HepG2 (cell line): ENCODE results near the gene MITF. TPM values are rescaled to one million over a fixed set of nuclear protein-coding genes. Genes with fewer than 3 reads are reported as not detected.

Experiments used
- ATAC-seq: fragments of 200-7000 bp; cut with Tn5 transposase; 3 replicates; pipeline ENCODE4 v1.9.1; 2020; ENCODE audit warnings: mild to moderate bottlenecking, moderate library complexity
- BruUV-seq: library from RNA; stranded (reverse); fragments of 400-500 nt; replicated peaks from 2 replicates; lab custom pipeline; 2021; lab: Mats Ljungman, UMichigan
- CTCF ChIA-PET: fragments of 300-600 bp; formaldehyde crosslinking; extraction: SDS; loops from one replicate; lab custom pipeline; 2021; ENCODE audit warnings: low total read pairs, inconsistent platforms, low intra/inter-chr PET ratio; lab: Yijun Ruan, JAX
- POLR2A ChIA-PET: fragments of 350-600 bp; sonication (Branson Sonifier 250); formaldehyde crosslinking; loops from one replicate; lab custom pipeline; 2020; ENCODE audit warnings: antibody characterized with exemption, inconsistent platforms; lab: Yijun Ruan, JAX
- DNase-seq: peaks from one replicate; pipeline ENCODE4 v3.0.0-alpha.2; 2015; ENCODE audit warnings: low spot score
- FAIRE-seq: peaks from 3 replicates; lab custom pipeline; 2011; peaks lifted over from hg19 to GRCh38; lab: Jason Lieb, UNC
- H2AFZ ChIP-seq: one replicate; pipeline ENCODE4 v1.6.1; 2011; ENCODE audit warnings: low read length, inconsistent platforms
- H3K27ac ChIP-seq: fragments of 300-600 bp; 3 replicates; pipeline ENCODE4 v1.8.0; 2011; ENCODE audit warnings: mixed run types, mild to moderate bottlenecking, mixed read lengths, low read length, inconsistent platforms; ENCODE audit not compliant: insufficient read depth; ENCODE audit errors: extremely low read length
- H3K27me3 ChIP-seq, 2 experiments: fragments of 200-600 bp in 1 of 2; 2 replicates in 1 of 2; 3 replicates in 1 of 2; pipeline versions ENCODE4 v1.6.0 to v1.8.0; 2011; ENCODE audit warnings: low read length in 2 of 2, mild to moderate bottlenecking in 2 of 2, moderate library complexity in 2 of 2, inconsistent platforms in 1 of 2; ENCODE audit not compliant: insufficient read depth in 2 of 2, control insufficient read depth in 1 of 2
- H3K36me3 ChIP-seq, 2 experiments: fragments of 200-600 bp in 1 of 2; replicated peaks in 1 of 2; 2 replicates in 1 of 2; 3 replicates in 1 of 2; pipeline versions ENCODE4 v1.5.1 to v1.8.0; 2011; ENCODE audit warnings: low read length in 2 of 2, inconsistent platforms in 1 of 2; ENCODE audit not compliant: insufficient read depth in 2 of 2, control insufficient read depth in 1 of 2
- H3K4me1 ChIP-seq: 2 replicates; pipeline ENCODE4 v1.5.1; 2012; ENCODE audit warnings: low read length, inconsistent platforms; ENCODE audit not compliant: insufficient read depth
- H3K4me2 ChIP-seq: 2 replicates; pipeline ENCODE4 v1.6.0; 2011; ENCODE audit warnings: low read depth, low read length, inconsistent platforms
- H3K4me3 ChIP-seq, 3 experiments: fragments of 200-600 bp in 1 of 3; sonication (generic), shearing (Covaris generic) in 1 of 3; replicated peaks in 1 of 3; 2 replicates each; pipeline ENCODE4 v1.5.1; 2011 to 2016; ENCODE audit warnings: low read length in 3 of 3, inconsistent platforms in 2 of 3, low read depth in 2 of 3, mild to moderate bottlenecking in 2 of 3, control low read depth in 1 of 3, mixed read lengths in 1 of 3; ENCODE audit not compliant: insufficient read depth in 1 of 3
- H3K79me2 ChIP-seq: one replicate; pipeline ENCODE4 v1.6.1; 2011; ENCODE audit warnings: low read length, inconsistent platforms; ENCODE audit not compliant: insufficient read depth
- H3K9ac ChIP-seq: 2 replicates; pipeline ENCODE4 v1.6.0; 2011; ENCODE audit warnings: mild to moderate bottlenecking, low read depth, low read length, inconsistent platforms; ENCODE audit not compliant: insufficient read depth
- H3K9me3 ChIP-seq: 2 replicates; pipeline ENCODE4 v1.5.1; 2012; ENCODE audit warnings: mild to moderate bottlenecking, low read length
- H4K20me1 ChIP-seq: 2 replicates; pipeline ENCODE4 v1.6.0; 2011; ENCODE audit warnings: inconsistent platforms, mild to moderate bottlenecking, low read length, moderate library complexity; ENCODE audit not compliant: insufficient read depth
- CENPX ChIP-seq: sonication (generic); formaldehyde crosslinking; IDR thresholded peaks from 2 replicates; pipeline ENCODE4 v1.9.0; 2021; ENCODE audit warnings: mild to moderate bottlenecking, missing genetic modification reagents, moderate library complexity
- MATR3 ChIP-seq: sonication (generic); formaldehyde crosslinking; IDR thresholded peaks from 2 replicates; pipeline ENCODE4 v1.4.0; 2020; ENCODE audit warnings: missing genetic modification reagents
- MBNL3 ChIP-seq: fragments of 250-450 bp; sonication (Bioruptor Pico); conservative IDR thresholded peaks from 2 replicates; pipeline ENCODE4 v1.8.0; 2022; ENCODE audit warnings: mild to moderate bottlenecking, inconsistent platforms
- ONECUT2 ChIP-seq: sonication (generic); formaldehyde crosslinking; IDR thresholded peaks from 2 replicates; pipeline ENCODE4 v1.4.0; 2020; ENCODE audit warnings: missing genetic modification reagents
- ZFP90 ChIP-seq: sonication (generic); formaldehyde crosslinking; IDR thresholded peaks from 2 replicates; pipeline ENCODE4 v1.8.0; 2022; ENCODE audit warnings: missing genetic modification reagents, mild to moderate bottlenecking, inconsistent platforms, borderline replicate concordance
- ZKSCAN5 ChIP-seq: sonication (generic); formaldehyde crosslinking; IDR thresholded peaks from 2 replicates; pipeline ENCODE4 v1.5.1; 2020; ENCODE audit warnings: mild to moderate bottlenecking, missing genetic modification reagents
- WGBS: methylation state at CpG from one replicate; pipeline ENCODE4 v1.1.6; 2017; ENCODE audit warnings: low lambda C conversion rate; 5-methylcytosine and 5-hydroxymethylcytosine counted together
- in situ Hi-C: cut with HindIII; loops from 2 replicates; pipeline ENCODE4 v1.10.0; 2017; ENCODE audit warnings: low pct_unique_long_range_greater_than_20kb; ENCODE audit not compliant: extremely low pct_ligation_motif_present
- intact Hi-C: fragments of 100-400 bp; cut with micrococcal nuclease; formaldehyde crosslinking; loops from one replicate; pipeline ENCODE4 v1.10.0; 2022; ENCODE audit not compliant: unreplicated experiment
- polyA plus RNA-seq, 8 experiments: library from polyadenylated mRNA; depleted of rRNA in 3 of 8; stranded (reverse) in 7 of 8; unstranded in 1 of 8; fragments of >200 nt; fragmentation: Illumina TruSeq in 4 of 8; extraction: Trizol in 4 of 8; gene quantifications; 2 replicates each; pipeline versions ENCODE4 v1.2.1 to v1.2.3, GENCODE V29; 2011 to 2016; ENCODE audit warnings: low read depth in 4 of 8, missing spikeins in 1 of 8, mixed read lengths in 1 of 8; ENCODE audit not compliant: insufficient read depth in 1 of 8
- total RNA-seq, 5 experiments: library from RNA; depleted of rRNA; stranded (reverse); fragments of >200 nt; fragmentation: Illumina TruSeq; extraction: Trizol; gene quantifications; 2 replicates each; pipeline ENCODE4 v1.2.3, GENCODE V29; 2016; ENCODE audit warnings: low read depth in 1 of 5
- TF ChIP-seq, protein P1 (sequence below): sonication (generic); formaldehyde crosslinking; IDR thresholded peaks from 2 replicates; pipeline ENCODE4 v1.5.1; 2020; ENCODE audit warnings: mild to moderate bottlenecking, missing genetic modification reagents, borderline replicate concordance

MITF gene
- total and polyA plus RNA-seq, 2 of the 13 experiments (the other 11 are each of a cell fraction or from before 2014, with no cell fraction given): 0.12 to 0.38 TPM

GRCh38 chr3:69872783-69873378 is 133.6 kb downstream of the MITF start (continued):
- TF ChIP-seq, protein P1, sequence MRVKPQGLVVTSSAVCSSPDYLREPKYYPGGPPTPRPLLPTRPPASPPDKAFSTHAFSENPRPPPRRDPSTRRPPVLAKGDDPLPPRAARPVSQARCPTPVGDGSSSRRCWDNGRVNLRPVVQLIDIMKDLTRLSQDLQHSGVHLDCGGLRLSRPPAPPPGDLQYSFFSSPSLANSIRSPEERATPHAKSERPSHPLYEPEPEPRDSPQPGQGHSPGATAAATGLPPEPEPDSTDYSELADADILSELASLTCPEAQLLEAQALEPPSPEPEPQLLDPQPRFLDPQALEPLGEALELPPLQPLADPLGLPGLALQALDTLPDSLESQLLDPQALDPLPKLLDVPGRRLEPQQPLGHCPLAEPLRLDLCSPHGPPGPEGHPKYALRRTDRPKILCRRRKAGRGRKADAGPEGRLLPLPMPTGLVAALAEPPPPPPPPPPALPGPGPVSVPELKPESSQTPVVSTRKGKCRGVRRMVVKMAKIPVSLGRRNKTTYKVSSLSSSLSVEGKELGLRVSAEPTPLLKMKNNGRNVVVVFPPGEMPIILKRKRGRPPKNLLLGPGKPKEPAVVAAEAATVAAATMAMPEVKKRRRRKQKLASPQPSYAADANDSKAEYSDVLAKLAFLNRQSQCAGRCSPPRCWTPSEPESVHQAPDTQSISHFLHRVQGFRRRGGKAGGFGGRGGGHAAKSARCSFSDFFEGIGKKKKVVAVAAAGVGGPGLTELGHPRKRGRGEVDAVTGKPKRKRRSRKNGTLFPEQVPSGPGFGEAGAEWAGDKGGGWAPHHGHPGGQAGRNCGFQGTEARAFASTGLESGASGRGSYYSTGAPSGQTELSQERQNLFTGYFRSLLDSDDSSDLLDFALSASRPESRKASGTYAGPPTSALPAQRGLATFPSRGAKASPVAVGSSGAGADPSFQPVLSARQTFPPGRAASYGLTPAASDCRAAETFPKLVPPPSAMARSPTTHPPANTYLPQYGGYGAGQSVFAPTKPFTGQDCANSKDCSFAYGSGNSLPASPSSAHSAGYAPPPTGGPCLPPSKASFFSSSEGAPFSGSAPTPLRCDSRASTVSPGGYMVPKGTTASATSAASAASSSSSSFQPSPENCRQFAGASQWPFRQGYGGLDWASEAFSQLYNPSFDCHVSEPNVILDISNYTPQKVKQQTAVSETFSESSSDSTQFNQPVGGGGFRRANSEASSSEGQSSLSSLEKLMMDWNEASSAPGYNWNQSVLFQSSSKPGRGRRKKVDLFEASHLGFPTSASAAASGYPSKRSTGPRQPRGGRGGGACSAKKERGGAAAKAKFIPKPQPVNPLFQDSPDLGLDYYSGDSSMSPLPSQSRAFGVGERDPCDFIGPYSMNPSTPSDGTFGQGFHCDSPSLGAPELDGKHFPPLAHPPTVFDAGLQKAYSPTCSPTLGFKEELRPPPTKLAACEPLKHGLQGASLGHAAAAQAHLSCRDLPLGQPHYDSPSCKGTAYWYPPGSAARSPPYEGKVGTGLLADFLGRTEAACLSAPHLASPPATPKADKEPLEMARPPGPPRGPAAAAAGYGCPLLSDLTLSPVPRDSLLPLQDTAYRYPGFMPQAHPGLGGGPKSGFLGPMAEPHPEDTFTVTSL (CRISPR knock-in tag): no peak
- TF ChIP-seq ZFP90 (CRISPR knock-in tag): no peak
- no peak for TF ChIP-seq MATR3 (CRISPR knock-in tag)
- no peak for TF ChIP-seq ONECUT2
- TF ChIP-seq CENPX: no peak

DNA sequence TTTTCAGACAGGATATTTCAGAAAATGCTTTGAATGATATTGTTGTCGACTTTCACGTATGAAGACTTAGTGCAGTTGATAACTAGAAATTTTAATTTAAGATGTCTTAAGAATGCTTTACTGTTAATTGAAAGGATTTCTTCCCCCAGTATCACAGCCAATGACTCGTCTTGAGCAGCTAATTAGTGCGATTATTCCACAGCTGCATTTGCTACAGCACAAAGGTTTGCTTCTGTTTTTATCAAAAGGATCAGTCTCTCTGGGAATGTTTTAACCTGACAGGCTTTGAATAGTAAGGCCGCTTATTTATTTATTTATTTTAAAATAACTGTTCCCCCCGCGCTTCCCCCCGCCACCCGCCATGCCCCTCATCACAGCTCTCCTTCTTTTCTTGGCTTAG is 136.8 kb downstream of the MITF start:
- intact Hi-C loops (no loop called here), in situ Hi-C loops (no loop called here)
- Histone ChIP-seq H3K27me3 (peaks cover 0 to 4% of the 10 kb centered on the region in 2 experiments; a peak in 1 of 5 replicates), H4K20me1 (no peaks in the 10 kb centered on the region), H2AFZ (no peak overlapping the region), H3K4me1 (no peaks in the 10 kb centered on the region), H3K27ac (no peak overlapping the region), H3K9ac (no peak overlapping the region), H3K36me3 (no peaks in the 10 kb centered on the region), H3K4me3 (no peak overlapping the region), H3K9me3 (no peaks in the 10 kb centered on the region), H3K79me2 (no peaks in the 10 kb centered on the region), H3K4me2 (no peak overlapping the region)
- CTCF ChIA-PET: no interaction called here
- WGBS: 19% methylated on average over 9 of the region's 9 CpGs
- POLR2A ChIA-PET: no interaction called here
- ATAC-seq: no peak
- BruUV-seq: no TSS peak
- FAIRE-seq: no peak
- no peak for DNase-seq
- TF ChIP-seq ZKSCAN5 (CRISPR knock-in tag): no peak
- TF ChIP-seq MBNL3 (CRISPR knock-in tag): no peak
